Lung (tissue), 12 donors: Measurements from ENCODE around the gene LCMT2. TPM values are rescaled to one million over a fixed set of nuclear protein-coding genes. Genes with fewer than 3 reads are reported as not detected.
"Not testable (repeated sequence)": the region's sequence is repeated elsewhere in the genome, so short reads cannot be mapped to it uniquely, and the experiment has no call there.

ENCODE experiments used
- ATAC-seq: fragments of 200-7000 bp; cut with Tn5 transposase; one replicate; pipeline ENCODE4 v1.9.1; 2020; ENCODE audit warnings: moderate number of reproducible peaks; ENCODE audit not compliant: insufficient read depth, low FRiP score
- DNase-seq, 3 donors: peaks; one replicate each; pipeline ENCODE4 v3.0.0-alpha.2; 2013 to 2017
- H3K27ac ChIP-seq, 2 donors: one replicate each; pipeline ENCODE4 v1.5.1; 2013; ENCODE audit warnings: mild to moderate bottlenecking in 2 of 2, moderate library complexity in 2 of 2, control low read depth in 1 of 2, inconsistent platforms in 1 of 2, low read depth in 1 of 2, low read length in 1 of 2
- H3K27me3 ChIP-seq, 3 donors: one replicate each; pipeline ENCODE4 v1.5.1; 2013; ENCODE audit warnings: low read length in 2 of 3; ENCODE audit not compliant: control insufficient read depth in 3 of 3, insufficient read depth in 3 of 3
- H3K36me3 ChIP-seq, 4 donors: one replicate each; pipeline ENCODE4 v1.5.1; 2013; ENCODE audit warnings: low read length in 4 of 4, mild to moderate bottlenecking in 1 of 4, moderate library complexity in 1 of 4; ENCODE audit not compliant: control insufficient read depth in 4 of 4, insufficient read depth in 4 of 4
- H3K4me1 ChIP-seq, 5 donors: one replicate each; pipeline ENCODE4 v1.5.1; 2013; ENCODE audit warnings: low read length in 5 of 5, mild to moderate bottlenecking in 2 of 5, moderate library complexity in 1 of 5; ENCODE audit not compliant: control insufficient read depth in 5 of 5, insufficient read depth in 5 of 5
- H3K4me3 ChIP-seq: one replicate; pipeline ENCODE4 v1.5.1; 2013; ENCODE audit warnings: mild to moderate bottlenecking, control low read depth, moderate library complexity
- H3K9ac ChIP-seq, 2 donors: one replicate each; pipeline ENCODE4 v1.5.1; 2013; ENCODE audit warnings: low read length in 2 of 2, control low read depth in 1 of 2; ENCODE audit not compliant: insufficient read depth in 1 of 2
- H3K9me3 ChIP-seq, 4 donors: one replicate each; pipeline ENCODE4 v1.5.1; 2013; ENCODE audit warnings: low read length in 3 of 4, mild to moderate bottlenecking in 1 of 4, moderate library complexity in 1 of 4; ENCODE audit not compliant: control insufficient read depth in 4 of 4, insufficient read depth in 3 of 4
- CTCF ChIP-seq: IDR thresholded peaks from 2 replicates; pipeline ENCODE4 v1.5.1; 2012; ENCODE audit warnings: mild to moderate bottlenecking; ENCODE audit errors: control extremely low read depth, extremely low read depth
- WGBS, 2 donors: extraction: QIAGEN DNeasy Blood & Tissue Kit; methylation state at CpG; one replicate each; pipeline ENCODE4 v1.1.7; 2013; 5-methylcytosine and 5-hydroxymethylcytosine counted together
- polyA plus RNA-seq, 2 donors: library from polyadenylated mRNA; stranded (reverse); fragments of 200-250 nt; gene quantifications; one replicate each; pipeline ENCODE4 v1.2.1, GENCODE V29; 2013
- total RNA-seq, 2 donors: library from RNA; depleted of rRNA in 1 of 2; stranded (reverse); fragments of >200 nt in 1 of 2; gene quantifications; one replicate each; pipeline ENCODE4 v1.2.1, GENCODE V29; 2014 to 2021
- donor health status: control.
- donor health status: control.
- donor health status: Bipolar disorder and iron deficiency.
- donor health status: healthy.
- donor health status: DM: yes; HTN: yes; CAD: no.

Gene LCMT2
- total and polyA plus RNA-seq, 4 donors: 3.3 to 10.6 (median 4.4) TPM

- Histone ChIP-seq H3K27me3 (peaks cover 0 to 33% (median 15%) of the 10 kb centered on the region in 3 donors), H3K9me3 (peaks cover 0 to 2% (median 0%) of the 10 kb centered on the region in 4 donors), H3K4me1 (peaks cover 0 to 2% (median 0%) of the 10 kb centered on the region in 5 donors), H3K36me3 (no peaks in the 10 kb centered on the region), H3K4me3 (no peak overlapping the region), H3K9ac (no peak overlapping the region), H3K27ac (no peak overlapping the region)
- no peak for TF ChIP-seq CTCF
- no peak for DNase-seq
- ATAC-seq: no peak
- 66 to 83% methylated on average over 12 of the region's 12 CpGs for WGBS, 2 donors
These were observed 37.8 kb downstream of the LCMT2 start for GRCh38 chr15:43292375-43293078.

- H3K4me1 ChIP-seq, H3K27ac ChIP-seq, H3K36me3 ChIP-seq, ATAC-seq, H3K9me3 ChIP-seq, H3K9ac ChIP-seq, H3K4me3 ChIP-seq, DNase-seq: not testable (repeated sequence)
- H3K27me3 ChIP-seq: peaks cover 0 to 28% (median 7%) of the 10 kb centered on the region in 3 donors
- 92 to 93% methylated on average over 2 of the region's 3 CpGs for WGBS, 2 donors
These were observed 40.7 kb downstream of the LCMT2 start for GRCh38 chr15:43289656-43290055.

GRCh38 chr15:43287254-43287653, 43.1 kb downstream of the LCMT2 start:
- no peak for ATAC-seq
- no peaks in the 10 kb centered on the region for H3K9me3 ChIP-seq

GRCh38 chr15:43286074-43286473, 44.3 kb downstream of the LCMT2 start:
- Histone ChIP-seq H3K27ac (no peak overlapping the region), H3K4me3 (no peak overlapping the region), H3K27me3 (no peaks in the 10 kb centered on the region), H3K36me3 (no peaks in the 10 kb centered on the region), H3K9ac (no peak overlapping the region), H3K4me1 (no peaks in the 10 kb centered on the region), H3K9me3 (no peaks in the 10 kb centered on the region)
- 64 to 74% methylated on average over 7 of the region's 7 CpGs for WGBS, 2 donors
- ATAC-seq: no peak
- no peak for TF ChIP-seq CTCF
- no peak for DNase-seq

More at GRCh38 chr15:43287254-43287653, 43.1 kb downstream of the LCMT2 start:
- DNase-seq: no peak
- H3K9ac ChIP-seq: no peak overlapping the region
- H3K27me3 ChIP-seq: peaks cover 0 to 9% (median 0%) of the 10 kb centered on the region in 3 donors
- no peaks in the 10 kb centered on the region for H3K4me1 ChIP-seq
- 76 to 84% methylated on average over 15 of the region's 15 CpGs for WGBS, 2 donors
- H3K36me3 ChIP-seq: no peaks in the 10 kb centered on the region
- TF ChIP-seq CTCF: no peak
- no peak overlapping the region for H3K27ac ChIP-seq
- no peak overlapping the region for H3K4me3 ChIP-seq
